Umbilical cord (tissue), 2 donors: Measurements from ENCODE around the gene CHCHD6. TPM values are rescaled to one million over a fixed set of nuclear protein-coding genes. Genes with fewer than 3 reads are reported as not detected.

ENCODE experiments used
- DNase-seq: peaks from one replicate; pipeline ENCODE4 v3.0.0-alpha.2; 2015; ENCODE audit warnings: low spot score
- total RNA-seq: library from RNA; depleted of rRNA; stranded (reverse); fragments of >200 nt; gene quantifications from one replicate; pipeline ENCODE4 v1.2.3, GENCODE V29; 2014; ENCODE audit warnings: low replicate concordance; ENCODE audit not compliant: insufficient read depth

CHCHD6 gene
- total RNA-seq, 1 donor from 2014 or later = 11.8 TPM

- DNase-seq = no peak
Measured at GRCh38 chr3:126859415-126860246, 155.6 kb downstream of the CHCHD6 start.

- DNase-seq = no peak
Measured at GRCh38 chr3:126865736-126866135, 161.7 kb downstream of the CHCHD6 start.

GRCh38 chr3:126866175-126866759, 162.2 kb downstream of the CHCHD6 start:
- DNase-seq = no peak

DNA sequence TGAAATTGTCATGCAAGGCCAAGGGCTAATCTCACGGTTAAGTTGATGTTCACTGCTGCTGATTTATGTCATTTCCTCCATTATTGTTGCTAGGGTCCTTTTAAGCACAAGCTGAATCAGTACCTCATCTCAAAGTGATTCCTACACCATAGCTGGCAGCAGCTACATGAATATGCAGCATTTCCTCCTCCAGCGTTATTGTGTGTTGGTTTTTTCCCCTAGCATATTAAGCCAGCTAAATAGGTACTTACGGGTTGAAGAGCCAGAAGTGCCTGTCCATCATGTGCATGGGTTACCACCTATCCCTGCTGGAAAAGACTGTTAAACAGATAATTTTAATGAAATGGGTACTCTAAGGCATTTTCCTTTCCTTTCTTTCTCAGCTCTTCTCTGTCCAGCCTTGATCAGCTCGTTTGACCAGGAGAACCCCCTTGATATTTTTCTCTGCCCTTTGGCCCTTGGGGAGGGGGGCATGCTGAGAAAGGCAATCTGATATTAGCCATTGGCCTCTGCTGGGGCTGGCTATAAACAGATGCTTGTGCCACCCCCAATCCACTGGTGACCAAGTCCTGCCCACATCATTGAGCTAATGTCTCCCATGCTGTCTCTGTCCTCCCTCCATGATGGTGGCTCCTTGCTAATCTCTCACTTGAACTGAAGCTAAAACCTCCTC, 163.3 kb downstream of the CHCHD6 start:
- DNase-seq = no peak

DNA sequence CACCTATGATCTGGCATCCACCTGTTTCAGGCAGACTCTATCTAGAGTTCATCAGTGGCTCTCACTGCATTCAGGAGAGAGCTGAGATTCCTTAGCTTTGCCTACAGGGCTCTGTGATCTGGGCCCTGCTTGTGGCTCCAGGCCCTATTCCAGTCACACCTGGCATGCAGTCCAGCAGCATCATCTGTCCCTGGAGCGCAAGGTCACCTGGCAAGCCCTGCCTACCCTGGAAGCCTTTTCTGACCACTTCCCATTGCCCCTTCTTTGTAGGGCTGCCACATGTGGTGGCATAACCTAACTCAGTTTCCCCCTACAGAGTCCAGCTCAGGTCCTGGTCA, 163.8 kb downstream of the CHCHD6 start:
- no peak for DNase-seq

GRCh38 chr3:126870608-126871210, 166.7 kb downstream of the CHCHD6 start:
- DNase-seq = peak; percentile 32

DNA sequence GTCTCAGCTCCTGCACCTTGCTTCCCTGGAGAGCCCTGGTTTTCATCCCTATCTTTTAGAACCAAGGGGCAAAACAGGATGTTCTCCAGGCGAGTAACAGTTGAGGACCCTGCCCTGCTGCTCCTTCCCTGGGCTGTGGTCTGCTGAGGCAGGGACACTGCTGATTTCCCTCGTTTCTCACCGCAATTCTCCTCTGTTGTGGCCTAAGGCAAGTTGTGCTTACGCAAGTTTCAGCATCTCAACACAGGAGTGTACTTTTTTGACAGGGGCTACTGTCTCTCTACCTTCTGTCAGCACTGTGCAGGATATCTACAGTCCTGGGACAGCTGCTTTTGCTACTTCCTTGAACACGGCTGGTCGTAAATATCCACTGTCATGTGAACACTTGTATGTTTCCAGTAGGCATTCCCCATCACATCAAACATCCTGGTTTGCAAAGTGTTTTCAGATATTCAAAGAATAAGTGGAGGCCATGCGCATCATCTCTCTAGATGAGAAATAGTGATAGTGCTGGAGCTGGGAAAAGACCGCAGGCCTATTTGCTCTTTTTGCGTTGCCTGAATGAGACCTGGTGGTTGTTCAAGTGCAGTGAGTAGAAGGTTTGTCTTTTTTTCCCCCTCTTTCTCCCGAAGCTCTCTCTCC, 168.8 kb downstream of the CHCHD6 start:
- no peak for DNase-seq

DNA sequence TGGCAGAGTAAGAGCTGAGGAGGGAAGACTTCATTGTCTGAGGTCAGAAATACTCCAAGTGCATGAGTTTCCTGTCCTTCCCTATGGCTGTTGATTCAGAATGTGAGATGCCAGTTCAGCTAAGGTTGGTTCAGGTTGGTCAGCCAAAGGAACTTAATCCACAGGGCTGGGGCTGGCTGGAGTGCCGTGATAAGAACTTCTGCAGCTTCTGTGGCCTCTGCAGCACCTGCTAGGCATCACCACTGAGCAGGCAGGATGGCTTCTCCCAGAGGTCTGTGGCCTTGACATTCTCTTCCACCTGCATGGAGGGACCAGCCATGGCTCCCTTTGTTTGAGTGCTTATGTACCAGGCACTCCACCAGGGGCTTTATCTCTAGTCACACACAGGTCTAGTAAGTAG, 169.4 kb downstream of the CHCHD6 start:
- no peak for DNase-seq

GRCh38 chr3:126878664-126879063, 174.6 kb downstream of the CHCHD6 start:
- DNase-seq = no peak

- DNase-seq = no peak
Measured at GRCh38 chr3:126880901-126881300, 176.9 kb downstream of the CHCHD6 start.

GRCh38 chr3:126881861-126882260, 177.8 kb downstream of the CHCHD6 start:
- DNase-seq = no peak

- peak; percentile 9 for DNase-seq
Measured at GRCh38 chr3:126883241-126883640, 179.2 kb downstream of the CHCHD6 start.

GRCh38 chr3:126885425-126885824, 181.4 kb downstream of the CHCHD6 start:
- no peak for DNase-seq

DNA sequence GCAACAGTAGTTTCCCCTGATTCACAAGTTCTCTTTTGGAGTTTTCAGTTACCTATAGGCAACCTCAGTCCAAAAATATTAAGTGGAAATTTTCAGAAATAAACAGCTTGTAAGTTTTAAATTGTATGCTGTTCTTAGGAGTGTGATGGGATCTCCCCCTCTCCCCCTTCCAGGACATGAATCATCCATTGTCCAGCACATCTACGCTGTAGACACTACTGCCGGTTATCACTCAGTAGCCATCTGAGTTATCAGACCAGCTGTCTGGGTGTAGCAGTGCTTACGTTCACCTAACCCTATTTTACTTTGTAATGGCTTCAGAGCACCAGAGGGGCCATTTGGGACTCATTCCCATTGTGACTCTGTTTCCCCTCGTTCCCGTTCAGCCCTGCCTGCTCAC, 182.2 kb downstream of the CHCHD6 start:
- DNase-seq = no peak

- peak; percentile 25 for DNase-seq
Measured at GRCh38 chr3:126887686-126888085, 183.6 kb downstream of the CHCHD6 start.

DNA sequence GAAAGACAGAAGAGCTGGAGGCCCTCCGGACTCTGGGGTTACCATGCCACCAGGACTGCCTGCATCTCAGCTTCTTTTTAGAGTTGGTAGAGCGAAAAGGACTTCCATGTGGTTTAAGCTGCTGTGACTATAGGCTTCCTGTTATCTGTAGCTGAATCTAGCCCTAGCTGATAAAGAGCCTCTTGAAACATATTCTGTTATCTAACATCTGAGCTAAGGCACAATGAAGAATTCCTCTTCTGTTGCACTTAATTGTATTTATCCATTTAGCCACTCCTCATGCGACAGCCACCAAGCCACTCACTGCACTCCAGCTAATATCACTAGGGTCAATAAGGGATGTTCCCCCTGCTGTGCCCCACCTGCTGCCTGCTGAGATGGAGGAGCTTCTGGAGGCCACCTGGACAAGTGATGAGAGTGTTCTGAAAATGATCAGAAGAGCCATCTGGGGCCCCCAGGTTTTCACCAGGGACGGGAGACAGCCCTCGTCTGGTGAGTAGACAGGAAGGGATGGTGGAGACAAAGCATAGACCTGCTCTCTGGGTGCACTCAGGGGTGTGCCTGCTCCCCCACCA, 184.2 kb downstream of the CHCHD6 start:
- no peak for DNase-seq

GRCh38 chr3:126889276-126890201, 185.5 kb downstream of the CHCHD6 start:
- DNase-seq = no peak

- DNase-seq = no peak
Measured at GRCh38 chr3:126891141-126891540, 187.1 kb downstream of the CHCHD6 start.

- no peak for DNase-seq
Measured at GRCh38 chr3:126891791-126892190, 187.8 kb downstream of the CHCHD6 start.

DNA sequence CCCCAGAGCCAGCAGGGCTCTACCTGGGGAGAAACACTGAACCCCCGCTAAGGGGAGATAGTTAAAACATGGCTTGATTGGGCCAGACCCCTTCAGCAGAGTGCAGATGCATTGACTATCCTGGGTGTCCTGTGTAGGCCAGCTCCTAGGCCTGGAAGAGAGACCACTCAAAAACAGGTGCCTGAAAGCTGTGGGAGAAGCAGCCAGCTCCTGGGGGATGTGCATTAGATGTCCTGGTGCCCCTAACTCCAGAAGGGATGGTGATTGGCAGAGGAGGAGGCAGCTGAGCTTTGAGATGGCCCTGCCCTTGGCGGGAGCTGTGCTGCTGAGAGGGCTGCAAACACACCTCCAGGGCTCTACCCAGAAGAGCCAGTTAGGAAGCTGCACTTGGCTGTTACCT, 189.6 kb downstream of the CHCHD6 start:
- DNase-seq = no peak
